Naive thymus-derived CD4-positive, alpha-beta T cell (primary cell): Measurements from ENCODE around the gene RGMB. TPM values are rescaled to one million over a fixed set of nuclear protein-coding genes. Genes with fewer than 3 reads are reported as not detected.

Experiments used
- ATAC-seq: fragments of 150-1000 bp; cut with Tn5 transposase; 2 replicates; pipeline ENCODE4 v1.10.0; 2021; ENCODE audit warnings: mild to moderate bottlenecking, moderate library complexity
- CTCF ChIA-PET: fragments of 350-600 bp; sonication (Branson Sonifier 250); formaldehyde crosslinking; loops from one replicate; lab custom pipeline; 2021; ENCODE audit warnings: antibody characterized with exemption; lab: Charles Lee
- POLR2A ChIA-PET: fragments of 350-600 bp; sonication (Branson Sonifier 250); formaldehyde crosslinking; loops from one replicate; lab custom pipeline; 2021; ENCODE audit warnings: antibody characterized with exemption, inconsistent platforms; lab: Charles Lee
- DNase-seq, 9 donors: peaks; one replicate each; pipeline versions ENCODE4 v3.0.0 to v3.0.0-alpha.2; 2020 to 2022; ENCODE audit warnings: mixed read lengths in 1 of 9
- H3K27ac ChIP-seq: one replicate; pipeline ENCODE4 v1.7.0; 2013; ENCODE audit warnings: mild to moderate bottlenecking, low read depth, low read length, moderate library complexity
- H3K27me3 ChIP-seq, 2 donors: one replicate each; pipeline ENCODE4 v1.7.0; 2013; ENCODE audit warnings: low read length in 2 of 2, mild to moderate bottlenecking in 2 of 2, moderate library complexity in 2 of 2; ENCODE audit not compliant: control insufficient read depth in 2 of 2, insufficient read depth in 2 of 2
- H3K36me3 ChIP-seq, 3 experiments: 1 replicate in 2 of 3; 2 replicates in 1 of 3; pipeline ENCODE4 v1.7.0; 2013; ENCODE audit warnings: low read length in 3 of 3, mild to moderate bottlenecking in 3 of 3, moderate library complexity in 1 of 3; ENCODE audit not compliant: insufficient read depth in 3 of 3, control insufficient read depth in 2 of 3
- H3K4me1 ChIP-seq, 2 donors: one replicate each; pipeline ENCODE4 v1.7.0; 2013; ENCODE audit warnings: low read length in 2 of 2, mild to moderate bottlenecking in 2 of 2, moderate library complexity in 1 of 2; ENCODE audit not compliant: control insufficient read depth in 2 of 2, insufficient read depth in 2 of 2
- H3K4me3 ChIP-seq: 2 replicates; pipeline ENCODE4 v1.7.0; 2013; ENCODE audit warnings: mild to moderate bottlenecking, low read length
- H3K9me3 ChIP-seq, 3 experiments: 1 replicate in 2 of 3; 2 replicates in 1 of 3; pipeline ENCODE4 v1.7.0; 2013; ENCODE audit warnings: low read length in 3 of 3; ENCODE audit not compliant: control insufficient read depth in 2 of 3
- H3K27ac Mint-ChIP-seq, 9 donors: one replicate each; pipeline ENCODE4 v1.8.0; 2020 to 2022; ENCODE audit warnings: mixed read lengths in 9 of 9, mild to moderate bottlenecking in 8 of 9, moderate library complexity in 5 of 9, inconsistent platforms in 2 of 9
- H3K27me3 Mint-ChIP-seq, 5 donors: one replicate each; pipeline ENCODE4 v1.8.0; 2021 to 2022; ENCODE audit warnings: mixed read lengths in 5 of 5, mild to moderate bottlenecking in 1 of 5
- H3K36me3 Mint-ChIP-seq, 5 donors: one replicate each; pipeline ENCODE4 v1.8.0; 2020 to 2022; ENCODE audit warnings: mixed read lengths in 5 of 5, mild to moderate bottlenecking in 3 of 5, inconsistent platforms in 1 of 5
- H3K4me1 Mint-ChIP-seq, 7 donors: one replicate each; pipeline ENCODE4 v1.8.0; 2020 to 2022; ENCODE audit warnings: mixed read lengths in 7 of 7, mild to moderate bottlenecking in 3 of 7, inconsistent platforms in 1 of 7
- H3K4me3 Mint-ChIP-seq, 10 donors: one replicate each; pipeline ENCODE4 v1.8.0; 2020 to 2022; ENCODE audit warnings: mild to moderate bottlenecking in 10 of 10, mixed read lengths in 10 of 10, moderate library complexity in 6 of 10, inconsistent platforms in 2 of 10
- H3K9me3 Mint-ChIP-seq, 11 donors: one replicate each; pipeline ENCODE4 v1.8.0; 2020 to 2022; ENCODE audit warnings: mixed read lengths in 11 of 11, mild to moderate bottlenecking in 4 of 11, inconsistent platforms in 1 of 11, moderate library complexity in 1 of 11
- intact Hi-C, 2 donors: fragments of 100-400 bp; cut with micrococcal nuclease; formaldehyde crosslinking; loops; one replicate each; pipeline ENCODE4 v1.15.1; 2023
- polyA plus RNA-seq, 2 donors: library from polyadenylated mRNA; unstranded; fragments of 300-500 nt; fragmentation: Illumina TruSeq; gene quantifications; one replicate each; pipeline ENCODE4 v1.2.3, GENCODE V29; 2021
- total RNA-seq, 6 experiments: library from RNA in 5 of 6; stranded (reverse) in 5 of 6; gene quantifications; 1 replicate in 5 of 6; 2 replicates in 1 of 6; pipeline ENCODE4 v1.2.3 and lab custom pipeline; 2021 to 2026

RGMB gene
- total and polyA plus RNA-seq, 7 experiments from 2014 or later = 0.41 to 22.4 (median 9.5) TPM

GRCh38 chr5:98793223-98793622 lies 19.8 kb downstream of the RGMB start:
- intact Hi-C loops = no loop called here
- ChIA-PET POLR2A (no interaction called here), CTCF (no interaction called here)
- Histone ChIP-seq H3K27me3 (no peaks in the 10 kb centered on the region), H3K4me1 (no peaks in the 10 kb centered on the region), H3K9me3 (no peaks in the 10 kb centered on the region), H3K36me3 (peaks cover 0 to 7% (median 0%) of the 10 kb centered on the region in 3 experiments), H3K4me3 (no peak overlapping the region), H3K27ac (no peak overlapping the region)
- no peak for ATAC-seq
- Mint-ChIP-seq H3K27me3 (no peaks in the 10 kb centered on the region), H3K36me3 (peaks cover 0 to 10% (median 3%) of the 10 kb centered on the region in 5 donors), H3K27ac (no peak overlapping the region), H3K4me3 (no peak overlapping the region), H3K9me3 (no peaks in the 10 kb centered on the region), H3K4me1 (peaks cover 0 to 38% (median 15%) of the 10 kb centered on the region in 7 donors)
- DNase-seq = no peak

- intact Hi-C loops = no loop called here
- Mint-ChIP-seq H3K27me3 (peaks cover 0 to 1% (median 0%) of the 10 kb centered on the region in 5 donors), H3K4me1 (peaks cover 0 to 32% (median 15%) of the 10 kb centered on the region in 7 donors), H3K36me3 (peaks cover 0 to 14% (median 3%) of the 10 kb centered on the region in 5 donors), H3K4me3 (no peak overlapping the region), H3K9me3 (no peaks in the 10 kb centered on the region), H3K27ac (no peak overlapping the region)
- Histone ChIP-seq H3K27ac (no peak overlapping the region), H3K27me3 (no peaks in the 10 kb centered on the region), H3K9me3 (no peaks in the 10 kb centered on the region), H3K36me3 (peaks cover 0 to 7% (median 0%) of the 10 kb centered on the region in 3 experiments), H3K4me3 (no peak overlapping the region), H3K4me1 (no peaks in the 10 kb centered on the region)
- DNase-seq (no peak), ATAC-seq (no peak)
- ChIA-PET CTCF (interaction anchor here (1.0 to 3.7 kb wide), 2 partner anchors 16 to 26 kb away, joined by 3 to 23 read pairs; no protein-coding TSS in a partner anchor), POLR2A (no interaction called here)
These were observed 20.5 kb downstream of the RGMB start for GRCh38 chr5:98794001-98794400.

- ATAC-seq (no peak), DNase-seq (no peak)
- Histone ChIP-seq H3K4me3 (no peak overlapping the region), H3K27ac (no peak overlapping the region), H3K36me3 (peaks cover 0 to 7% (median 0%) of the 10 kb centered on the region in 3 experiments), H3K4me1 (no peaks in the 10 kb centered on the region), H3K9me3 (no peaks in the 10 kb centered on the region), H3K27me3 (no peaks in the 10 kb centered on the region)
- H3K9me3 Mint-ChIP-seq = no peaks in the 10 kb centered on the region
- no peak overlapping the region for H3K27ac Mint-ChIP-seq
- POLR2A ChIA-PET = interaction anchor here (1.1 kb wide), 1 partner anchor 25 kb away, joined by 3 read pairs; no protein-coding TSS in a partner anchor
- peaks cover 0 to 28% (median 11%) of the 10 kb centered on the region in 7 donors for H3K4me1 Mint-ChIP-seq
- H3K4me3 Mint-ChIP-seq = no peak overlapping the region
- H3K36me3 Mint-ChIP-seq = peaks cover 0 to 15% (median 3%) of the 10 kb centered on the region in 5 donors
- intact Hi-C loops = no loop called here
- CTCF ChIA-PET = interaction anchor here (1.0 to 3.7 kb wide), 3 partner anchors 9 to 26 kb away, joined by 3 to 23 read pairs (median 9); no protein-coding TSS in a partner anchor
- peaks cover 0 to 2% (median 0%) of the 10 kb centered on the region in 5 donors for H3K27me3 Mint-ChIP-seq
These were observed 21.1 kb downstream of the RGMB start for GRCh38 chr5:98794414-98795080.

GRCh38 chr5:98795243-98795642 lies 21.8 kb downstream of the RGMB start:
- intact Hi-C loops = no loop called here
- no peaks in the 10 kb centered on the region for H3K9me3 ChIP-seq
- POLR2A ChIA-PET = interaction anchor here (1.1 kb wide), 1 partner anchor 25 kb away, joined by 3 read pairs; no protein-coding TSS in a partner anchor
- Mint-ChIP-seq H3K4me3 (no peak overlapping the region), H3K27ac (peak overlapping the region in 1 of 9 donors; percentile 17), H3K36me3 (peaks cover 0 to 15% (median 3%) of the 10 kb centered on the region in 5 donors), H3K9me3 (no peaks in the 10 kb centered on the region), H3K4me1 (peaks cover 0 to 26% (median 10%) of the 10 kb centered on the region in 7 donors), H3K27me3 (peaks cover 0 to 2% (median 0%) of the 10 kb centered on the region in 5 donors)
- peaks cover 0 to 7% (median 0%) of the 10 kb centered on the region in 3 experiments for H3K36me3 ChIP-seq
- H3K4me3 ChIP-seq = no peak overlapping the region
- CTCF ChIA-PET = interaction anchor here (0.6 to 3.7 kb wide), 7 partner anchors 10 to 1564 kb away, joined by 3 to 23 read pairs (median 9); partner anchors contain the start of gene RGMB
- no peaks in the 10 kb centered on the region for H3K27me3 ChIP-seq
- no peak for DNase-seq
- no peak overlapping the region for H3K27ac ChIP-seq
- ATAC-seq = no peak
- H3K4me1 ChIP-seq = no peaks in the 10 kb centered on the region

- no peak overlapping the region for H3K4me3 ChIP-seq
These were observed 22.9 kb downstream of the RGMB start for GRCh38 chr5:98796197-98796972.

GRCh38 chr5:98798371-98798770 lies 24.9 kb downstream of the RGMB start:
- no peaks in the 10 kb centered on the region for H3K9me3 ChIP-seq
- H3K27me3 ChIP-seq = no peaks in the 10 kb centered on the region
- H3K9me3 Mint-ChIP-seq = no peaks in the 10 kb centered on the region
- H3K4me3 ChIP-seq = no peak overlapping the region
- no peaks in the 10 kb centered on the region for H3K4me1 ChIP-seq
- peaks cover 0 to 2% (median 0%) of the 10 kb centered on the region in 5 donors for H3K27me3 Mint-ChIP-seq
- H3K27ac Mint-ChIP-seq = no peak overlapping the region
- peaks cover 0 to 2% (median 0%) of the 10 kb centered on the region in 3 experiments for H3K36me3 ChIP-seq
- DNase-seq (no peak), ATAC-seq (no peak)
- peaks cover 0 to 17% (median 0%) of the 10 kb centered on the region in 7 donors for H3K4me1 Mint-ChIP-seq
- CTCF ChIA-PET = interaction anchor here (1.2 kb wide), 1 partner anchor 29 kb away, joined by 3 read pairs; no protein-coding TSS in a partner anchor
- no peak overlapping the region for H3K4me3 Mint-ChIP-seq
- no peak overlapping the region for H3K27ac ChIP-seq
- intact Hi-C loops = no loop called here
- POLR2A ChIA-PET = no interaction called here
- H3K36me3 Mint-ChIP-seq = peaks cover 0 to 13% (median 3%) of the 10 kb centered on the region in 5 donors

More at GRCh38 chr5:98796197-98796972, 22.9 kb downstream of the RGMB start:
- Histone ChIP-seq H3K9me3 (no peaks in the 10 kb centered on the region), H3K27ac (no peak overlapping the region), H3K27me3 (no peaks in the 10 kb centered on the region), H3K4me1 (no peaks in the 10 kb centered on the region), H3K36me3 (peaks cover 0 to 7% (median 0%) of the 10 kb centered on the region in 3 experiments)
- H3K36me3 Mint-ChIP-seq = peaks cover 0 to 15% (median 3%) of the 10 kb centered on the region in 5 donors
- H3K4me1 Mint-ChIP-seq = peaks cover 0 to 20% (median 4%) of the 10 kb centered on the region in 7 donors
- H3K27me3 Mint-ChIP-seq = peaks cover 0 to 2% (median 0%) of the 10 kb centered on the region in 5 donors
- ATAC-seq (peak; percentile 73), DNase-seq (peak in 8 of 9 donors; percentile 28 to 62 (median 55))
- CTCF ChIA-PET = interaction anchor here (0.7 to 3.7 kb wide), 11 partner anchors 11 to 1565 kb away, joined by 3 to 23 read pairs (median 4); partner anchors contain the start of gene RGMB
- H3K9me3 Mint-ChIP-seq = no peaks in the 10 kb centered on the region
- H3K4me3 Mint-ChIP-seq = no peak overlapping the region
- peak overlapping the region in 1 of 9 donors; percentile 44 for H3K27ac Mint-ChIP-seq
- POLR2A ChIA-PET = interaction anchor here (0.6 to 1.2 kb wide), 3 partner anchors 29 to 1125 kb away, joined by 3 read pairs; no protein-coding TSS in a partner anchor
- intact Hi-C loops = loop anchor here (1.0 to 2.0 kb wide), 4 partner anchors 22 to 1565 kb away; no protein-coding TSS in a partner anchor
